DOHH2 (cell line): ENCODE data around the gene NIM1K.

Experiments
- CTCF ChIP-seq: fragments of 200-600 bp; sonication (generic); IDR thresholded peaks from one replicate; pipeline ENCODE4 v1.5.1; 2014; ENCODE audit warnings: antibody characterized with exemption, mild to moderate bottlenecking, low read depth, low read length; ENCODE audit not compliant: poor library complexity, severe bottlenecking
- EZH2phosphoT487 ChIP-seq: fragments of 200-600 bp; sonication (generic); IDR thresholded peaks from 2 replicates; pipeline ENCODE4 v1.6.1; 2017; ENCODE audit warnings: borderline replicate concordance, mild to moderate bottlenecking, antibody characterized with exemption, low read length, moderate library complexity, mixed read lengths

- TF ChIP-seq CTCF (no peak), EZH2phosphoT487 (no peak)
Observed at GRCh38 chr5:43309637-43310036, 117.6 kb downstream of the NIM1K start.
